Measurements from ENCODE around the gene ANK3. TPM values are rescaled to one million over a fixed set of nuclear protein-coding genes. Genes with fewer than 3 reads are reported as not detected.

The ANK3 gene
- total and polyA plus RNA-seq, 2 donors (not counting 3 experiments of a cell fraction or from before 2014, with no cell fraction given): 0.88 to 8.5 TPM

- H3K4me1 ChIP-seq (ENCODE audit: control insufficient read depth, extremely low read depth, insufficient read depth, low read length): no peaks in the 10 kb centered on the region
- H2AFZ ChIP-seq (ENCODE audit: low read depth, low read length): no peak overlapping the region
- H3K27me3 ChIP-seq (ENCODE audit: control insufficient read depth in 2 of 2, insufficient read depth in 2 of 2, low read length in 2 of 2): no peaks in the 10 kb centered on the region
- H3K79me2 ChIP-seq (ENCODE audit: control insufficient read depth, insufficient read depth, low read length): no peaks in the 10 kb centered on the region
- H4K20me1 ChIP-seq (replicated peaks; ENCODE audit: control insufficient read depth, extremely low read depth, insufficient read depth, low read length): no peaks in the 10 kb centered on the region
- no TSS peak for BruUV-seq (replicated peaks)
- intact Hi-C loops (cut with micrococcal nuclease): no loop called here
- H3K27ac ChIP-seq (ENCODE audit: insufficient read depth, low read depth, low read length): no peak overlapping the region
- no peak overlapping the region for H3K4me3 ChIP-seq (replicated peaks in 1 of 3; ENCODE audit: insufficient read depth in 1 of 3, low read depth in 1 of 3, low read length in 3 of 3)
- TF ChIP-seq EZH2 (IDR thresholded peaks at IDR 0.05; ENCODE audit: borderline replicate concordance, low read depth, low read length, severe bottlenecking) (no peak), POLR2AphosphoS5 (IDR thresholded peaks at IDR 0.05; ENCODE audit: insufficient read depth, low read depth, low read length) (no peak), POLR2A (IDR thresholded peaks at IDR 0.05; ENCODE audit: low read depth, low read length) (no peak), MAX (IDR thresholded peaks at IDR 0.05; ENCODE audit: insufficient read depth, insufficient read length) (no peak), CTCF (IDR thresholded peaks at IDR 0.05; ENCODE audit: extremely low read depth in 1 of 2, insufficient read depth in 1 of 2, low read depth in 1 of 2, low read length in 2 of 2) (no peak), MYC (IDR thresholded peaks at IDR 0.05; ENCODE audit: low read depth, low read length) (no peak), FOS (IDR thresholded peaks at IDR 0.05; ENCODE audit: borderline replicate concordance, insufficient read depth, low read length) (no peak), GATA2 (IDR thresholded peaks at IDR 0.05; ENCODE audit: insufficient read depth, insufficient read length, low read depth, low read length) (no peak), JUN (IDR thresholded peaks at IDR 0.05; ENCODE audit: borderline replicate concordance, insufficient read depth, insufficient read length, low read depth) (no peak)
- H3K9ac ChIP-seq (replicated peaks; ENCODE audit: extremely low read depth, insufficient read depth, low read length): no peak overlapping the region
- no peak for FAIRE-seq
- POLR2A ChIA-PET: no interaction called here
- CTCF ChIA-PET: interaction anchor here (1.6 kb wide), 1 partner anchor 11 kb away, joined by 3 read pairs; no protein-coding TSS in a partner anchor
- DNase-seq (ENCODE audit: low read depth, low spot score): no peak
- H3K9me3 ChIP-seq (replicated peaks; ENCODE audit: control insufficient read depth, insufficient read depth, low read length): no peaks in the 10 kb centered on the region
- H3K4me2 ChIP-seq (ENCODE audit: insufficient read depth, low read length): no peak overlapping the region
- H3K36me3 ChIP-seq (ENCODE audit: control insufficient read depth in 2 of 2, extremely low read depth in 1 of 2, insufficient read depth in 2 of 2, low read length in 2 of 2): no peaks in the 10 kb centered on the region
- H3K9me1 ChIP-seq (replicated peaks; ENCODE audit: control insufficient read depth, extremely low read depth, insufficient read depth, low read length): no peaks in the 10 kb centered on the region
- dilution Hi-C loops (cut with MboI; ENCODE audit: extremely low pct_ligation_motif_present, low sequenced_read_pairs): no loop called here
These were observed 31.4 kb downstream of the ANK3 start for GRCh38 chr10:60358282-60358681.
